Lower lobe of right lung (tissue), 2 donors: Measurements from ENCODE around the gene PSMD11. TPM values are rescaled to one million over a fixed set of nuclear protein-coding genes. Genes with fewer than 3 reads are reported as not detected.

Experiments
- ATAC-seq, 2 donors: fragments of 200-7000 bp; cut with Tn5 transposase; one replicate each; pipeline ENCODE4 v1.9.1; 2020 to 2022; ENCODE audit warnings: mild to moderate bottlenecking in 2 of 2, moderate library complexity in 2 of 2
- DNase-seq: peaks from one replicate; pipeline ENCODE4 v3.0.0-alpha.2; 2020
- H3K27ac ChIP-seq: fragments of 200-600 bp; one replicate; pipeline ENCODE4 v1.8.0; 2022
- H3K27me3 ChIP-seq: fragments of 200-600 bp; one replicate; pipeline ENCODE4 v1.8.0; 2022; ENCODE audit warnings: low read depth
- H3K36me3 ChIP-seq: fragments of 200-600 bp; one replicate; pipeline ENCODE4 v1.8.0; 2022; ENCODE audit warnings: mild to moderate bottlenecking
- H3K4me1 ChIP-seq: fragments of 200-600 bp; one replicate; pipeline ENCODE4 v1.8.0; 2022
- H3K4me3 ChIP-seq: fragments of 200-600 bp; one replicate; pipeline ENCODE4 v1.8.0; 2022; ENCODE audit warnings: mild to moderate bottlenecking
- H3K9me3 ChIP-seq: fragments of 200-600 bp; one replicate; pipeline ENCODE4 v1.8.0; 2022
- intact Hi-C: fragments of 100-400 bp; cut with DNase I; formaldehyde crosslinking; loops from one replicate; pipeline ENCODE4 v1.11.0; 2022
- total RNA-seq: library from RNA; stranded (reverse); fragmentation: NEBNext Ultra II Directional; extraction: Animal tissue kit (Norgen Biotek cat#: 25700); gene quantifications from one replicate; pipeline ENCODE4 v1.2.1, GENCODE V29; 2021
- TF ChIP-seq, protein P1 (sequence below): fragments of 200-600 bp; IDR thresholded peaks from one replicate; pipeline ENCODE4 v1.8.0; 2022; ENCODE audit warnings: antibody characterized with exemption, mild to moderate bottlenecking
- donor health status: DM: no; HTN: yes; CAD: no; lungs with severe emphysema.

PSMD11 gene
- total RNA-seq, 1 donor from 2014 or later = 57.2 TPM

DNA sequence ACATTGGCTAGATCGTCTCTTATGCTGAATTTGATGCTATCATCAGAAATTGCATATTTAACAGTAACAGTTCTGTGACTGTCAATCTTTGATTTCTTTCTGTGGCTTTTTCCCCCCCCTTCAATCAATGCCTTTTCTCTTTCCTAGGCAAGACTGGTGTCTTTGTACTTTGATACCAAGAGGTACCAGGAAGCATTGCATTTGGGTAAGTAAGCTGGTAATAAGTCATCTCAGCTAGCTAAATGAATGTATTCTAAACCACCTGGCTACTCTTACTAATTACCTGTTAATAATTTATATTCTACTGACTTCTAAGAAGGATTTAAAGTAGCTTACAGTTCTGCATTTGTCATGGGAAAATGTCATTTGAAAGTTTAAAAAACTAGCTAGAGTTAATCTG is 20.1 kb downstream of the PSMD11 start:
- TF ChIP-seq, protein P1, sequence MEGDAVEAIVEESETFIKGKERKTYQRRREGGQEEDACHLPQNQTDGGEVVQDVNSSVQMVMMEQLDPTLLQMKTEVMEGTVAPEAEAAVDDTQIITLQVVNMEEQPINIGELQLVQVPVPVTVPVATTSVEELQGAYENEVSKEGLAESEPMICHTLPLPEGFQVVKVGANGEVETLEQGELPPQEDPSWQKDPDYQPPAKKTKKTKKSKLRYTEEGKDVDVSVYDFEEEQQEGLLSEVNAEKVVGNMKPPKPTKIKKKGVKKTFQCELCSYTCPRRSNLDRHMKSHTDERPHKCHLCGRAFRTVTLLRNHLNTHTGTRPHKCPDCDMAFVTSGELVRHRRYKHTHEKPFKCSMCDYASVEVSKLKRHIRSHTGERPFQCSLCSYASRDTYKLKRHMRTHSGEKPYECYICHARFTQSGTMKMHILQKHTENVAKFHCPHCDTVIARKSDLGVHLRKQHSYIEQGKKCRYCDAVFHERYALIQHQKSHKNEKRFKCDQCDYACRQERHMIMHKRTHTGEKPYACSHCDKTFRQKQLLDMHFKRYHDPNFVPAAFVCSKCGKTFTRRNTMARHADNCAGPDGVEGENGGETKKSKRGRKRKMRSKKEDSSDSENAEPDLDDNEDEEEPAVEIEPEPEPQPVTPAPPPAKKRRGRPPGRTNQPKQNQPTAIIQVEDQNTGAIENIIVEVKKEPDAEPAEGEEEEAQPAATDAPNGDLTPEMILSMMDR = no peak

DNA sequence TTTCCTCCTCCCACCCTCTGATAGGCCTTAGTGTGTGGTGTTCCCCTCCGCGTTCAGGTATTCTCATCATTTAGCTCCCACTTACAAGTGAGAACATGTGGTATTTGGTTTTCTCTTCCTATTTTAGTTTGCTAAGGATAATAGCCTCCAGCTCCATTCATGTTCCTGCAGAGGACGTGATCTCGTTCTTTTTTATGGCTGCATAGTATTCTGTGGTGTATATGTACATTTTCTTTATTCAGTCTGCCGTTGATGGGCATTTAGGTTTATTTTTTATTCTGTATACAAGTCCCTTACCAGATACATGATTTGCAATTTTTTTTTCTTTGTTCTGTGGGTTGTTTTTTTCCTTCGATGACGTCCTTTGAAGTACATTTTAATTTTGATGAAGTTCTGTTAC is 23.6 kb downstream of the PSMD11 start:
- no peaks in the 10 kb centered on the region for H3K9me3 ChIP-seq
- DNase-seq = no peak
- no peaks in the 10 kb centered on the region for H3K27me3 ChIP-seq
- H3K36me3 ChIP-seq = peaks cover 98% of the 10 kb centered on the region
- H3K27ac ChIP-seq = no peak overlapping the region
- no peak for ATAC-seq
- H3K4me3 ChIP-seq = no peak overlapping the region
- no peaks in the 10 kb centered on the region for H3K4me1 ChIP-seq
- TF ChIP-seq, protein P1 = no peak
- intact Hi-C loops = no loop called here

More for the DNA sequence above, 20.1 kb downstream of the PSMD11 start:
- Histone ChIP-seq H3K9me3 (no peaks in the 10 kb centered on the region), H3K36me3 (peaks cover 94% of the 10 kb centered on the region), H3K27ac (no peak overlapping the region), H3K4me1 (no peaks in the 10 kb centered on the region), H3K27me3 (no peaks in the 10 kb centered on the region), H3K4me3 (no peak overlapping the region)
- ATAC-seq = no peak
- no peak for DNase-seq
- intact Hi-C loops = no loop called here

DNA sequence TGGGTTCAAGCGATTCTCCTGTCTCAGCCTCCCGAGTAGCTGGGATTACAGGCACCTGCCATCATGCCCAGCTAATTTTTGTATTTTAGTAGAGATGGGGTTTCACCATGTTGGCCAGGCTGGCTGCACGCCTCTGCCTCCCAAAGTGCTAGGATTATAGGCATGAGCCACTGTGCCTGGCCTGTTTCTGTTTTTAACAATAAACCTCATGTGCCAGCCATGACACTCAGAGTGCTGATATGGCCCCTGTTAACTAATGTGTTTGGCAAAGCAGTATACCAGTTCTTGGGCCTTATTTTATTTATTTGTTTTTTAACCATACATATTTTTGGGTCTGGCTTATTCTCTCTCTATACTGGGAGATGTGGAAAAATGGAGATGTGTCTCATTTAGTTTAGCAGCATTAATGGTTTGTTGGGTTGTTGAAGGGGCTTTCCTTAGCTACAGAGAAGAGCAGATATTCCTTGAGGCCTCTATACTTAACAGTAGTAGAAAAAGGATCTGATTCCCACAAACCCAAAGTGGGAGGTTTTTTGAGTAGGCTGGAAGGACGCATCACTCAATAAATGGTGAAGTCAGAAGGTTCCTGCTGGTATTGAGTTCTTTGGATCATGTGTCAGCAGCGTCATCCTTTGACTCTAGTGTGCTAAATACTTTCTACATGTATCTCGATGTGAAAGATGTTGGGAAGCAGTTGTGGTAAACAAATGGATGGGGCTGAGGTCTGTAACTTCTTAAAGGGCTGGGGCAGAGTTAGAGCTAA is 26.3 kb downstream of the PSMD11 start:
- no peak overlapping the region for H3K4me3 ChIP-seq
- H3K27ac ChIP-seq = no peak overlapping the region
- TF ChIP-seq, protein P1 = no peak
- H3K4me1 ChIP-seq = no peaks in the 10 kb centered on the region
- H3K9me3 ChIP-seq = no peaks in the 10 kb centered on the region
- DNase-seq (no peak), ATAC-seq (no peak)
- intact Hi-C loops = no loop called here
- H3K27me3 ChIP-seq = no peaks in the 10 kb centered on the region
- peaks cover 98% of the 10 kb centered on the region for H3K36me3 ChIP-seq

DNA sequence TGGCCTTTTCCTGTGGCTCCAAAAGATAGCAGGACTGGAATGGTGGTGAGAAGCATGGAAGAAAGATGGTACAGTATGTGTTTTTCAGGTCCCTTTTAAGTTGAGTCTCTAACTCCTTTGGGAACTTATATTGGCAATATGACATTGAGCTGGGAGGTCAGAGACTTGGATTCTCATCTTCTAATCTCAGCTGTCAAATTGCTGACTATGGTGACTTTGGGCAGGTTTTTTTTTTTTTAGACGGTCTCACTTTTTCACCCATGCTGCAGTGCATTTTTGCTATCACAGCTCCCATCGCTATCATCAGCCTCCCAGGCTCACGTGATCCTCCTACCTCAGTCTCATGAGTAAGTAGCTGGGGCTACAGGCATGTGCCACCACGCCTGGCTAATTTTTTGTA is 27.3 kb downstream of the PSMD11 start:
- H3K27ac ChIP-seq = no peak overlapping the region
- ATAC-seq (no peak), DNase-seq (no peak)
- TF ChIP-seq, protein P1 = no peak
- no peak overlapping the region for H3K4me3 ChIP-seq
- H3K9me3 ChIP-seq = no peaks in the 10 kb centered on the region
- intact Hi-C loops = no loop called here
- H3K4me1 ChIP-seq = no peaks in the 10 kb centered on the region
- peaks cover 98% of the 10 kb centered on the region for H3K36me3 ChIP-seq
- H3K27me3 ChIP-seq = no peaks in the 10 kb centered on the region

DNA sequence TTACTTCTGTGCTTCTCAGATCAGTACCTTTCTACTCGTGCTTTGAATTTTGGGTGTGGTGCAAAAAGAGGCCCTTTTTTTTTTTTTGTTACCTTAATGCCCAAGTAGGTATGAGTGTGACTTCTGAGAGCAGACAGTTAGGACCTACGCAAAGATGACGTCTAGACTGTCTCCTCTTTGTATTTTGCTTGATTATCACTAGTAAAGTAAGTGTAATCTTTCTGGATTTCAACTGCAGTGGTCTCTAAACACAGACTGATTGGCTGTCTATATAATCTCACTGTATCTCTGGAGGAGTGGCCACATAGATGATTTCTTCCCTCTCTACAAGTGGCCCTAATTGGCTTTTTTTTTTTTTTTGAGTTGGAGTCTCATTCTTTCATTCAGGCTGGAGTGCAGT is 30.9 kb downstream of the PSMD11 start:
- peaks cover 98% of the 10 kb centered on the region for H3K36me3 ChIP-seq
- intact Hi-C loops = no loop called here
- TF ChIP-seq, protein P1 = no peak
- H3K27me3 ChIP-seq = no peaks in the 10 kb centered on the region
- no peak for DNase-seq
- H3K27ac ChIP-seq = no peak overlapping the region
- no peak for ATAC-seq
- no peak overlapping the region for H3K4me3 ChIP-seq
- no peaks in the 10 kb centered on the region for H3K9me3 ChIP-seq
- H3K4me1 ChIP-seq = no peaks in the 10 kb centered on the region
